ENCODE results near the gene RPS19BP1.
A peak's percentile ranks its signal among the peaks of the same experiment; 100 is the strongest.

GRCh38 chr22:39543095-39543494 lies 10.5 kb upstream of the RPS19BP1 start:
- TF ChIP-seq CTCF (IDR thresholded peaks at IDR 0.05; ENCODE audit: insufficient read depth, low read depth, low read length) (peak; percentile 45), EZH2 (IDR thresholded peaks at IDR 0.05; ENCODE audit: insufficient read depth, low read length) (no peak)

Data from astrocyte (in vitro differentiated cells and primary cell).